ENCODE data around the gene GBP1. TPM values are rescaled to one million over a fixed set of nuclear protein-coding genes. Genes with fewer than 3 reads are reported as not detected.
"Not testable (repeated sequence)": the region's sequence is repeated elsewhere in the genome, so short reads cannot be mapped to it uniquely, and the experiment has no call there.

Gene GBP1
- total and polyA plus RNA-seq, 7 experiments from 2014 or later: 17.1 to 319 (median 51.9) TPM

DNA sequence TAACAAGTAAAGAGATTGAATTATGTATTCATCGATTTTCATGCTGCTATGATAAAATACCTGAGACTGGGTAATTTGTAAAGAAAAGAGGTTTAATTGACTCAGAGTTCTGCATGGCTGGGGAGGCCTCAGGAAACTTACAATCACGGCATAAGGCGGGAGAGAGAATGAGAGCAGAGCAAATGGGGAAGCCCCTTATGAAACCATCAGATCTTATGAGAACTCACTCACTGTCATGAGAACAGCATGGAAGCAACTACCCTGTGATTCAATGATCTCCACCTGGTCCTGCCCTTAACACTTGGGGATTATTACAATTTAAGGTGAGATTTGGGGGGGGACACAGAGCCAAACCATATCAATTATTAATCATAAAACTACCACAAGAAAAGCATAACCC, 39.1 kb downstream of the GBP1 start:
- ChIA-PET POLR2A (interaction anchor here (1.5 kb wide), 1 partner anchor 8 kb away, joined by 4 read pairs; no protein-coding TSS in a partner anchor), CTCF (no interaction called here)
- Mint-ChIP-seq H3K36me3 (peaks cover 0 to 58% (median 13%) of the 10 kb centered on the region in 5 donors), H3K27me3 (peaks cover 0 to 7% (median 0%) of the 10 kb centered on the region in 5 donors), H3K4me3 (no peak overlapping the region), H3K4me1 (peaks cover 13 to 48% (median 37%) of the 10 kb centered on the region in 7 donors), H3K9me3 (peaks cover 0 to 29% (median 13%) of the 10 kb centered on the region in 11 donors), H3K27ac (peak overlapping the region in 1 of 9 donors; percentile 31)
- intact Hi-C loops (cut with micrococcal nuclease): no loop called here
- Histone ChIP-seq H3K9me3 (ENCODE audit: control insufficient read depth in 2 of 3, low read length in 3 of 3) (no peaks in the 10 kb centered on the region), H3K36me3 (ENCODE audit: control insufficient read depth in 2 of 3, insufficient read depth in 3 of 3, low read length in 3 of 3) (no peaks in the 10 kb centered on the region), H3K27ac (ENCODE audit: low read depth, low read length) (no peak overlapping the region), H3K4me3 (ENCODE audit: low read length) (no peak overlapping the region), H3K27me3 (ENCODE audit: control insufficient read depth in 2 of 2, insufficient read depth in 2 of 2, low read length in 2 of 2) (no peaks in the 10 kb centered on the region), H3K4me1 (ENCODE audit: control insufficient read depth in 2 of 2, insufficient read depth in 2 of 2, low read length in 2 of 2) (peaks cover 7 to 8% of the 10 kb centered on the region in 2 donors)
- no peak for DNase-seq
- no peak for ATAC-seq

DNA sequence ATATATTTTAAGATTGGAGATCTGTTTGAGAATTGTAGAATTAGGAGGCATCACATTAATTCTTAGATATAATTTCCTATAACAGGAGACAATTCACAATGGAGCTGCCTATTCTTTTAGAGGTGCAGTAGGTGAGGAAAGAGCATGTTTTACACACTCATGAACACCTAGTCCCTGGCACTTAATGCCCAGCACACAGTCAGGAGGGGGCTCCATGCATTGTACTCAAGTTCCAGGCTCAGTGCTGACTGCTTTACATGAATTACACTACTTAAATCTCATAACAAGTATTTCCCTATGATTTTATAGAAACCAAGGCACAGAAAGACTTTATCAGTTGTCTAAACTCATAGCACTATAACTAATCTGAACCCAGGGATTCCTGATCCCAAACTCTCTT, 42.0 kb downstream of the GBP1 start:
- intact Hi-C loops (cut with micrococcal nuclease): loop anchor here (2.0 to 5.0 kb wide), 2 partner anchors 24 to 254 kb away; no protein-coding TSS in a partner anchor
- Mint-ChIP-seq H3K36me3 (peaks cover 3 to 56% (median 31%) of the 10 kb centered on the region in 5 donors), H3K4me1 (peaks cover 28 to 54% (median 42%) of the 10 kb centered on the region in 7 donors), H3K27me3 (no peaks in the 10 kb centered on the region), H3K27ac (peak overlapping the region; percentile 85 to 99 (median 93)), H3K4me3 (peak overlapping the region; percentile 83 to 99 (median 95)), H3K9me3 (peaks cover 0 to 16% (median 9%) of the 10 kb centered on the region in 11 donors)
- Histone ChIP-seq H3K4me1 (ENCODE audit: control insufficient read depth in 2 of 2, insufficient read depth in 2 of 2, low read length in 2 of 2) (peaks cover 12 to 21% of the 10 kb centered on the region in 2 donors), H3K27ac (ENCODE audit: low read depth, low read length) (peak overlapping the region; percentile 84), H3K9me3 (ENCODE audit: control insufficient read depth in 2 of 3, low read length in 3 of 3) (no peaks in the 10 kb centered on the region), H3K36me3 (ENCODE audit: control insufficient read depth in 2 of 3, insufficient read depth in 3 of 3, low read length in 3 of 3) (peaks cover 0 to 17% (median 0%) of the 10 kb centered on the region in 3 experiments), H3K27me3 (ENCODE audit: control insufficient read depth in 2 of 2, insufficient read depth in 2 of 2, low read length in 2 of 2) (no peaks in the 10 kb centered on the region), H3K4me3 (ENCODE audit: low read length) (peak overlapping the region; percentile 75)
- POLR2A ChIA-PET: interaction anchor here (1.0 to 4.4 kb wide), 11 partner anchors 9 to 588 kb away, joined by 3 to 30 read pairs (median 5); partner anchors contain the start of genes GBP1 and GBP2
- DNase-seq (no peak), ATAC-seq (no peak)
- CTCF ChIA-PET: interaction anchor here (0.7 to 1.7 kb wide), 5 partner anchors 23 to 335 kb away, joined by 4 to 5 read pairs (median 4); partner anchors contain the start of gene GBP1

DNA sequence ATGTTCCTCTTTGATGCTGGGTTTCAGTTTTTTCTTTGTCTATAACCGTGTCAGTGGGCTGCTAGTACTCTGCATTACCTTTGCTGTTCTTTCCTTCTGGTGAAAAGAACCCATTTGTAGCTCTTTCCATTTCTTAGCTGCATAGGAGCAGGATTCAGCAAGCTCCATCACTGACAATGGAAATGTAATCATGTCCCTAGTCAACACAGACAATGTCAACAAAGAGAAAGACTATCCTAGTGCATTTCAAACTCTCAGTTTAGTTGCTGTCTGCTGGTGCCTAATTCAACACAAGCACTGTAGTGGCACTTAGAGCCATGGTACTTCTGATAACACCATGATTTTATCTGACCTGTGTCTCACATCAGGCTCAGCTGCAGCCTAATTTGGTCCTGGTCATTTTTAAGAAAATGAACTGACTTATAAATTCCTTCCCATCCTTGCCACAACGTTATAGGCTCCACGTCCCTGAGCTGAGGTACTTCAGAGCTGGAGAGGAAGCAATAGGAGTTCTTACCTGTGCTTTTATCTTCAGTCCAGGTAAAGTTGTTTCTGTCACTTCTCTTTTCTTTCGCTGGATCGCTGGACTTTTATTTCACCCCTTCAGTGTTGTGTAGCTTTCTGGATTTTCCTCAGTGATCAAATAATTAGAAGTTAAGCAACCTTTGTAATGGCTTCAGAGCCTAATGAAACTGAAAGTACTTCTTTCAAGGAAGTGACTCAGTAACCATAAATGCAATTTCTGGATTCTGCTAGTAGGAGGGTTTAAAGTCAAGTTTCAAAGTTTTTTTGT, 42.6 kb downstream of the GBP1 start, which contains the start of gene GBP3:
Gene GBP3, minus strand, starts transcription at position 700 of the 793 bp plus-strand sequence. CDS start 2,145 bp downstream, outside the sequence.
- Mint-ChIP-seq H3K27me3 (no peaks in the 10 kb centered on the region), H3K4me1 (peaks cover 30 to 58% (median 48%) of the 10 kb centered on the region in 7 donors), H3K27ac (peak within 1 kb of the TSS; percentile 85 to 99 (median 93)), H3K9me3 (peaks cover 0 to 16% (median 9%) of the 10 kb centered on the region in 11 donors), H3K36me3 (peaks cover 4 to 60% (median 33%) of the 10 kb centered on the region in 5 donors), H3K4me3 (peak within 1 kb of the TSS; percentile 83 to 99 (median 95))
- Histone ChIP-seq H3K36me3 (ENCODE audit: control insufficient read depth in 2 of 3, insufficient read depth in 3 of 3, low read length in 3 of 3) (peaks cover 0 to 17% (median 0%) of the 10 kb centered on the region in 3 experiments), H3K27me3 (ENCODE audit: control insufficient read depth in 2 of 2, insufficient read depth in 2 of 2, low read length in 2 of 2) (no peaks in the 10 kb centered on the region), H3K4me1 (ENCODE audit: control insufficient read depth in 2 of 2, insufficient read depth in 2 of 2, low read length in 2 of 2) (peaks cover 16 to 21% of the 10 kb centered on the region in 2 donors), H3K9me3 (ENCODE audit: control insufficient read depth in 2 of 3, low read length in 3 of 3) (no peaks in the 10 kb centered on the region), H3K4me3 (ENCODE audit: low read length) (peak within 1 kb of the TSS; percentile 75), H3K27ac (ENCODE audit: low read depth, low read length) (peak within 1 kb of the TSS; percentile 84)
- CTCF ChIA-PET: interaction anchor here (0.6 to 1.7 kb wide), 12 partner anchors 12 to 336 kb away, joined by 3 to 5 read pairs (median 4); partner anchors contain the start of gene GBP1
- intact Hi-C loops (cut with micrococcal nuclease): loop anchor here (1.0 to 5.0 kb wide), 5 partner anchors 12 to 255 kb away; partner anchors contain the start of gene GBP1 (in 2 of the 2)
- DNase-seq: peak in 7 of 9 donors; percentile 22 to 52 (median 41)
- POLR2A ChIA-PET: interaction anchor here (1.0 to 4.4 kb wide), 16 partner anchors 9 to 589 kb away, joined by 3 to 30 read pairs (median 4); partner anchors contain the start of genes GBP1 and GBP2
- ATAC-seq: peak; percentile 84

DNA sequence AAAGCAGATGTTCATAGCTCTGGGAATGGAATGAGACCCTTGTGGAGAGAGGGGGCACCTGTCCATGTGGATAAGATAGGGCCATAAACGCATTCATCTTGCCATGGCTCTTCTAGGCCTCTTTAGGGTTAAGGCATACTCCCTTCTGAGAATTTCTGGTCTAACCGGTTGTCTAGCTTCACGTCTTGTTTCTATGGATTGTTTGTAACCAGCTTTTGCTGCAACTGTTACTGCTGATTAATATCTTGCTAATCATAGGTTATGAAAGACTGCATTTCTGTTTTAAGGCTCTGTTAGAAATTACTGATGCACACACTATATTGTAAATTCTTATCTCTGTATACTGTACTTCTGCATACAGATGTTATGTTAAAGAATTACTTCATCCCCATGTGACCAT, 46.7 kb downstream of the GBP1 start:
- H3K4me3 Mint-ChIP-seq: peak overlapping the region in 8 of 10 donors; percentile 12 to 40 (median 32)
- peaks cover 26 to 69% (median 54%) of the 10 kb centered on the region in 5 donors for H3K36me3 Mint-ChIP-seq
- H3K4me1 ChIP-seq (ENCODE audit: control insufficient read depth in 2 of 2, insufficient read depth in 2 of 2, low read length in 2 of 2): peaks cover 19 to 21% of the 10 kb centered on the region in 2 donors
- intact Hi-C loops (cut with micrococcal nuclease); H3K27me3 ChIP-seq (ENCODE audit: control insufficient read depth in 2 of 2, insufficient read depth in 2 of 2, low read length in 2 of 2); H3K9me3 ChIP-seq (ENCODE audit: control insufficient read depth in 2 of 3, low read length in 3 of 3); H3K9me3 Mint-ChIP-seq; H3K27ac ChIP-seq (ENCODE audit: low read depth, low read length); DNase-seq; CTCF ChIA-PET; H3K27me3 Mint-ChIP-seq; POLR2A ChIA-PET; ATAC-seq; H3K4me3 ChIP-seq (ENCODE audit: low read length): not testable (repeated sequence)
- peak overlapping the region in 1 of 9 donors; percentile 45 for H3K27ac Mint-ChIP-seq
- peaks cover 36 to 71% (median 60%) of the 10 kb centered on the region in 7 donors for H3K4me1 Mint-ChIP-seq
- H3K36me3 ChIP-seq (ENCODE audit: control insufficient read depth in 2 of 3, insufficient read depth in 3 of 3, low read length in 3 of 3): peaks cover 3 to 49% (median 20%) of the 10 kb centered on the region in 3 experiments

DNA sequence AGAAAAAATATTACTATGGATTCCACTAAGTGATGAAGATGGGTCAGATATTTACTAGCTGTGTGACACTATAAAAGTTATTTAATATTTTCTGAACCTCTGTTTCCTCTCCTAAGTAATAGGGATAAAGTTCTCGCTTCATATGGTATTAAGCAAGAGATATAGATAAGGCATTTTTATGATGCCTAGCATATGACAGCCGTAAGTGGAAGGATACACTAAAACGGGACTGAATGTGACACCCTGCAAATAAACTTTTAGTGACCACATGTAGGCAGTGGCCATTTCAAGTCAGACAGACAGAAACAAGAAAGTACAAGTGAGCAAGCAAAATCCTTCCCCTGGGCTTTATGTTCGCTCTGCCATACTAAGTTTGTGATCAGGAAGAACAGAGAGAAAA, 56.5 kb downstream of the GBP1 start:
- ATAC-seq: no peak
- Histone ChIP-seq H3K27ac (ENCODE audit: low read depth, low read length) (no peak overlapping the region), H3K36me3 (ENCODE audit: control insufficient read depth in 2 of 3, insufficient read depth in 3 of 3, low read length in 3 of 3) (peaks cover 14 to 69% (median 51%) of the 10 kb centered on the region in 3 experiments), H3K4me3 (ENCODE audit: low read length) (no peak overlapping the region), H3K9me3 (ENCODE audit: control insufficient read depth in 2 of 3, low read length in 3 of 3) (no peaks in the 10 kb centered on the region), H3K27me3 (ENCODE audit: control insufficient read depth in 2 of 2, insufficient read depth in 2 of 2, low read length in 2 of 2) (no peaks in the 10 kb centered on the region), H3K4me1 (ENCODE audit: control insufficient read depth in 2 of 2, insufficient read depth in 2 of 2, low read length in 2 of 2) (peaks cover 0 to 2% of the 10 kb centered on the region in 2 donors)
- intact Hi-C loops (cut with micrococcal nuclease): no loop called here
- DNase-seq: no peak
- CTCF ChIA-PET: interaction anchor here (0.6 kb wide), 1 partner anchor 268 kb away, joined by 3 read pairs; no protein-coding TSS in a partner anchor
- Mint-ChIP-seq H3K27ac (peak overlapping the region in 1 of 9 donors; percentile 22), H3K36me3 (peaks cover 19 to 87% (median 77%) of the 10 kb centered on the region in 5 donors), H3K27me3 (no peaks in the 10 kb centered on the region), H3K4me3 (no peak overlapping the region), H3K9me3 (peaks cover 0 to 22% (median 0%) of the 10 kb centered on the region in 11 donors), H3K4me1 (peaks cover 11 to 29% (median 20%) of the 10 kb centered on the region in 7 donors)
- POLR2A ChIA-PET: interaction anchor here (1.3 kb wide), 1 partner anchor 118 kb away, joined by 3 read pairs; no protein-coding TSS in a partner anchor

Measured in naive thymus-derived CD4-positive, alpha-beta T cell (primary cell).